H9 (cell line): ENCODE results near the gene PRDM11. TPM values are rescaled to one million over a fixed set of nuclear protein-coding genes. Genes with fewer than 3 reads are reported as not detected.

Experiments
- DNase-seq: peaks from one replicate; pipeline ENCODE4 v3.0.0-alpha.2; 2017
- H2AFZ ChIP-seq: one replicate; pipeline ENCODE4 v1.6.1; 2013; ENCODE audit warnings: mild to moderate bottlenecking, low read length, control low read depth, moderate library complexity
- H2AK5ac ChIP-seq: 2 replicates; pipeline ENCODE4 v1.6.1; 2013; ENCODE audit warnings: low read length, control low read depth, mixed read lengths; ENCODE audit not compliant: insufficient read length
- H2BK120ac ChIP-seq: one replicate; pipeline ENCODE4 v1.6.1; 2013; ENCODE audit warnings: low read depth, mild to moderate bottlenecking, low read length, control low read depth, inconsistent platforms; ENCODE audit not compliant: poor library complexity, severe bottlenecking
- H2BK12ac ChIP-seq: 2 replicates; pipeline ENCODE4 v1.6.1; 2013; ENCODE audit warnings: low read length, control low read depth, mixed read lengths, low read depth; ENCODE audit not compliant: insufficient read length
- H2BK15ac ChIP-seq: 2 replicates; pipeline ENCODE4 v1.6.1; 2013; ENCODE audit warnings: low read depth, low read length, control low read depth
- H2BK20ac ChIP-seq: one replicate; pipeline ENCODE4 v1.6.1; 2013; ENCODE audit warnings: low read depth, mild to moderate bottlenecking, low read length, control low read depth, inconsistent platforms; ENCODE audit not compliant: poor library complexity, severe bottlenecking
- H2BK5ac ChIP-seq: 2 replicates; pipeline ENCODE4 v1.6.1; 2013; ENCODE audit warnings: low read length, control low read depth, mixed read lengths; ENCODE audit not compliant: insufficient read length
- H3K14ac ChIP-seq: 2 replicates; pipeline ENCODE4 v1.6.1; 2013; ENCODE audit warnings: low read length, control low read depth; ENCODE audit not compliant: insufficient read depth
- H3K18ac ChIP-seq: 2 replicates; pipeline ENCODE4 v1.6.1; 2013; ENCODE audit warnings: low read depth, mild to moderate bottlenecking, mixed read lengths, low read length, control low read depth; ENCODE audit not compliant: insufficient read length
- H3K23ac ChIP-seq: 2 replicates; pipeline ENCODE4 v1.6.1; 2013; ENCODE audit warnings: low read length, control low read depth, mixed read lengths, low read depth; ENCODE audit not compliant: insufficient read length
- H3K23me2 ChIP-seq: 2 replicates; pipeline ENCODE4 v1.6.1; 2013; ENCODE audit warnings: low read depth, mild to moderate bottlenecking, mixed read lengths, low read length, control low read depth; ENCODE audit not compliant: insufficient read length, poor library complexity, severe bottlenecking
- H3K27ac ChIP-seq: 2 replicates; pipeline ENCODE4 v1.5.1; 2013; ENCODE audit warnings: low read length, control low read depth, mixed read lengths, low read depth; ENCODE audit not compliant: insufficient read length
- H3K27me3 ChIP-seq: 2 replicates; pipeline ENCODE4 v1.6.1; 2013; ENCODE audit warnings: low read length, control low read depth, inconsistent platforms; ENCODE audit not compliant: insufficient read depth
- H3K4ac ChIP-seq: 2 replicates; pipeline ENCODE4 v1.6.1; 2013; ENCODE audit warnings: low read depth, mild to moderate bottlenecking, control low read depth, inconsistent platforms, low read length, moderate library complexity
- H3K4me1 ChIP-seq: 2 replicates; pipeline ENCODE4 v1.6.1; 2013; ENCODE audit warnings: low read length, control low read depth, inconsistent platforms; ENCODE audit not compliant: insufficient read depth
- H3K4me2 ChIP-seq: 2 replicates; pipeline ENCODE4 v1.6.1; 2013; ENCODE audit warnings: low read length, control low read depth, mixed read lengths; ENCODE audit not compliant: insufficient read length, insufficient read depth
- H3K56ac ChIP-seq: 2 replicates; pipeline ENCODE4 v1.6.1; 2013; ENCODE audit warnings: low read depth, mild to moderate bottlenecking, mixed read lengths, low read length, control low read depth; ENCODE audit not compliant: insufficient read length
- H3K79me1 ChIP-seq: 2 replicates; pipeline ENCODE4 v1.6.1; 2013; ENCODE audit warnings: low read depth, mild to moderate bottlenecking, moderate library complexity, low read length, control low read depth, inconsistent platforms; ENCODE audit not compliant: insufficient read depth, poor library complexity, severe bottlenecking
- H3K79me2 ChIP-seq: 2 replicates; pipeline ENCODE4 v1.6.1; 2013; ENCODE audit warnings: low read length, control low read depth, inconsistent platforms; ENCODE audit not compliant: insufficient read depth
- H3K9ac ChIP-seq: 2 replicates; pipeline ENCODE4 v1.6.1; 2013; ENCODE audit warnings: low read length, control low read depth, mixed read lengths; ENCODE audit not compliant: insufficient read length; ENCODE audit errors: extremely low read depth
- H3K9me3 ChIP-seq: one replicate; pipeline ENCODE4 v1.6.1; 2013; ENCODE audit warnings: low read depth, low read length, inconsistent platforms; ENCODE audit not compliant: control insufficient read depth
- H3T11ph ChIP-seq: one replicate; pipeline ENCODE4 v1.6.1; 2013; ENCODE audit warnings: mild to moderate bottlenecking, low read length, control low read depth, inconsistent platforms
- H4K20me1 ChIP-seq: one replicate; pipeline ENCODE4 v1.6.1; 2013; ENCODE audit not compliant: control insufficient read depth, insufficient read length, insufficient read depth
- H4K5ac ChIP-seq: 2 replicates; pipeline ENCODE4 v1.6.1; 2013; ENCODE audit warnings: low read depth, mild to moderate bottlenecking, mixed read lengths, low read length, control low read depth; ENCODE audit not compliant: insufficient read length
- H4K8ac ChIP-seq: replicated peaks from 2 replicates; pipeline ENCODE4 v1.6.1; 2013; ENCODE audit warnings: low read length, control low read depth, mixed read lengths, low read depth; ENCODE audit not compliant: insufficient read length
- H4K91ac ChIP-seq: 2 replicates; pipeline ENCODE4 v1.6.1; 2013; ENCODE audit warnings: low read depth, mild to moderate bottlenecking, moderate library complexity, mixed read lengths, low read length, control low read depth; ENCODE audit not compliant: insufficient read length
- H3K27ac Mint-ChIP-seq, 3 experiments: 2 replicates in 2 of 3; 3 replicates in 1 of 3; pipeline ENCODE4 v1.8.0; 2020 to 2021; ENCODE audit warnings: mixed read lengths in 3 of 3, mild to moderate bottlenecking in 1 of 3, moderate library complexity in 1 of 3
- H3K27me3 Mint-ChIP-seq: 2 replicates; pipeline ENCODE4 v1.8.0; 2021; ENCODE audit warnings: low read depth, mild to moderate bottlenecking, moderate library complexity, mixed read lengths
- H3K36me3 Mint-ChIP-seq, 3 experiments: 2 replicates in 2 of 3; 3 replicates in 1 of 3; pipeline ENCODE4 v1.8.0; 2020 to 2021; ENCODE audit warnings: low read depth in 3 of 3, mixed read lengths in 3 of 3; ENCODE audit not compliant: insufficient read depth in 1 of 3
- H3K4me1 Mint-ChIP-seq, 2 experiments: 2 replicates each; pipeline ENCODE4 v1.8.0; 2020; ENCODE audit warnings: mixed read lengths in 2 of 2
- H3K4me3 Mint-ChIP-seq, 2 experiments: 2 replicates in 1 of 2; 3 replicates in 1 of 2; pipeline ENCODE4 v1.8.0; 2020 to 2021; ENCODE audit warnings: mild to moderate bottlenecking in 2 of 2, mixed read lengths in 2 of 2, moderate library complexity in 1 of 2
- H3K9me3 Mint-ChIP-seq, 2 experiments: 2 replicates in 1 of 2; 3 replicates in 1 of 2; pipeline ENCODE4 v1.8.0; 2020; ENCODE audit warnings: mild to moderate bottlenecking in 2 of 2, mixed read lengths in 2 of 2, moderate library complexity in 1 of 2
- CTCF ChIP-seq: fragments of 200-600 bp; sonication (generic); conservative IDR thresholded peaks from 3 replicates; pipeline ENCODE4 v1.8.0; 2021; ENCODE audit warnings: antibody characterized with exemption, mild to moderate bottlenecking
- WGBS: extraction: QIAGEN DNeasy Blood & Tissue Kit; methylation state at CpG from one replicate; pipeline ENCODE4 v1.1.7; 2013; ENCODE audit warnings: missing lambda C conversion rate, low lambda C conversion rate, mixed read lengths; ENCODE audit not compliant: insufficient read length; ENCODE audit errors: extremely low coverage; 5-methylcytosine and 5-hydroxymethylcytosine counted together
- total RNA-seq: library from RNA; stranded (reverse); gene quantifications from 2 replicates; pipeline ENCODE4 v1.2.1, GENCODE V29; 2021

Gene PRDM11
- total RNA-seq, 1 experiment from 2014 or later = 11.5 TPM

GRCh38 chr11:45105984-45106375, 40.5 kb upstream of the PRDM11 start:
- no peak overlapping the region for H3K14ac ChIP-seq
- no peak overlapping the region for H3K4me2 ChIP-seq
- H2BK15ac ChIP-seq = no peak overlapping the region
- Mint-ChIP-seq H3K27me3 (peaks cover 9% of the 10 kb centered on the region), H3K4me3 (no peak overlapping the region), H3K36me3 (no peaks in the 10 kb centered on the region), H3K27ac (peak overlapping the region in 1 of 3 experiments; percentile 13; a peak in 1 of 7 replicates), H3K9me3 (no peaks in the 10 kb centered on the region), H3K4me1 (peaks cover 6 to 16% of the 10 kb centered on the region in 2 experiments)
- no peak for DNase-seq
- H4K5ac ChIP-seq = no peak overlapping the region
- H4K91ac ChIP-seq = no peak overlapping the region
- H3K23ac ChIP-seq = no peak overlapping the region
- H3K4me1 ChIP-seq = no peaks in the 10 kb centered on the region
- H3K27me3 ChIP-seq = no peaks in the 10 kb centered on the region
- H3K9me3 ChIP-seq = no peaks in the 10 kb centered on the region
- no peak overlapping the region for H3K4ac ChIP-seq
- TF ChIP-seq CTCF = no peak
- no CpG with 5 or more reads among the region's 8 CpGs for WGBS
- no peak overlapping the region for H2BK5ac ChIP-seq
- H3K27ac ChIP-seq = no peak overlapping the region
- no peak overlapping the region for H3K9ac ChIP-seq
- H4K20me1 ChIP-seq = no peaks in the 10 kb centered on the region
- H3K56ac ChIP-seq = no peak overlapping the region
- H2BK12ac ChIP-seq = no peak overlapping the region
- H2BK120ac ChIP-seq = no peak overlapping the region
- H3K18ac ChIP-seq = no peak overlapping the region
- H2BK20ac ChIP-seq = no peak overlapping the region
- no peaks in the 10 kb centered on the region for H3K23me2 ChIP-seq
- no peaks in the 10 kb centered on the region for H3K79me2 ChIP-seq
- H4K8ac ChIP-seq = no peak overlapping the region
- H2AFZ ChIP-seq = no peak overlapping the region
- H3K79me1 ChIP-seq = no peaks in the 10 kb centered on the region
- H2AK5ac ChIP-seq = no peak overlapping the region
- no peak overlapping the region for H3T11ph ChIP-seq
